Measurements from ENCODE around the gene P3H4.

GRCh38 chr17:41784207-41784744 is 27.5 kb downstream of the P3H4 start:
- no peak for TF ChIP-seq EZH2phosphoT487 (IDR thresholded peaks at IDR 0.05; ENCODE audit: borderline replicate concordance, low read depth, low read length)
- no peak for TF ChIP-seq CTCF (conservative IDR thresholded peaks at IDR 0.05; ENCODE audit: low read length)

Data from OCI-LY7 (cell line).